ENCODE measurements around the gene IGFBPL1. TPM values are rescaled to one million over a fixed set of nuclear protein-coding genes. Genes with fewer than 3 reads are reported as not detected.
"Not testable (repeated sequence)": the region's sequence is repeated elsewhere in the genome, so short reads cannot be mapped to it uniquely, and the experiment has no call there.

IGFBPL1 gene
- total RNA-seq, 4 donors from 2014 or later, result not detected

- DNase-seq (ENCODE audit: low spot score) (no peak), ATAC-seq (ENCODE audit: low FRiP score) (no peak)
- no peak for TF ChIP-seq CTCF (IDR thresholded peaks at IDR 0.05)
Measured at GRCh38 chr9:38413283-38413682, 11.0 kb downstream of the IGFBPL1 start.

GRCh38 chr9:38412751-38413150, 11.5 kb downstream of the IGFBPL1 start:
- DNase-seq (ENCODE audit: low spot score) (no peak), ATAC-seq (ENCODE audit: low FRiP score) (no peak)
- no peak for TF ChIP-seq CTCF (IDR thresholded peaks at IDR 0.05)

- ATAC-seq (ENCODE audit: low FRiP score) (no peak), DNase-seq (ENCODE audit: low spot score) (no peak)
- TF ChIP-seq CTCF (IDR thresholded peaks at IDR 0.05), result no peak
Measured at GRCh38 chr9:38408719-38409118, 15.5 kb downstream of the IGFBPL1 start.

GRCh38 chr9:38406476-38407186, 17.6 kb downstream of the IGFBPL1 start:
- ATAC-seq (ENCODE audit: low FRiP score) (no peak), DNase-seq (ENCODE audit: low spot score) (no peak)
- TF ChIP-seq CTCF (IDR thresholded peaks at IDR 0.05), result no peak

- no peak for DNase-seq (ENCODE audit: low spot score)
- no peak for ATAC-seq (ENCODE audit: low FRiP score)
- TF ChIP-seq CTCF (IDR thresholded peaks at IDR 0.05), result no peak
Measured at GRCh38 chr9:38405785-38406184, 18.5 kb downstream of the IGFBPL1 start.

GRCh38 chr9:38404314-38404713, 19.9 kb downstream of the IGFBPL1 start:
- no peak for TF ChIP-seq CTCF (IDR thresholded peaks at IDR 0.05)
- ATAC-seq (ENCODE audit: low FRiP score), result no peak

GRCh38 chr9:38401994-38402393, 22.3 kb downstream of the IGFBPL1 start:
- TF ChIP-seq CTCF (IDR thresholded peaks at IDR 0.05), result no peak
- no peak for DNase-seq (ENCODE audit: low spot score)
- no peak for ATAC-seq (ENCODE audit: low FRiP score)

More at GRCh38 chr9:38404314-38404713, 19.9 kb downstream of the IGFBPL1 start:
- no peak for DNase-seq (ENCODE audit: low spot score)

- ATAC-seq (ENCODE audit: low FRiP score); DNase-seq (ENCODE audit: low spot score): not testable (repeated sequence)
Measured at GRCh38 chr9:38399191-38399590, 25.1 kb downstream of the IGFBPL1 start.

All from omental fat pad (tissue), 4 donors.